CD4-positive, alpha-beta T cell (primary cell): Measurements from ENCODE around the gene FADS1. TPM values are rescaled to one million over a fixed set of nuclear protein-coding genes. Genes with fewer than 3 reads are reported as not detected.

Experiments
- ATAC-seq: fragments of 200-7000 bp; cut with Tn5 transposase; one replicate; pipeline ENCODE4 v1.10.0; 2022; ENCODE audit warnings: mild to moderate bottlenecking; ENCODE audit not compliant: poor library complexity
- CTCF ChIA-PET: fragments of 350-600 bp; sonication (Branson Sonifier 250); formaldehyde crosslinking; loops from one replicate; lab custom pipeline; 2021; ENCODE audit warnings: antibody characterized with exemption, inconsistent platforms; lab: Charles Lee
- POLR2A ChIA-PET: fragments of 350-600 bp; sonication (Branson Sonifier 250); formaldehyde crosslinking; loops from one replicate; lab custom pipeline; 2021; ENCODE audit warnings: antibody characterized with exemption, inconsistent platforms; lab: Charles Lee
- DNase-seq, 14 experiments: peaks; one replicate each; pipeline ENCODE4 v3.0.0-alpha.2; 2013 to 2020; ENCODE audit warnings: mixed read lengths in 2 of 14
- H3K27ac ChIP-seq, 2 donors: one replicate each; pipeline versions ENCODE4 v1.5.1 to v1.7.0; 2013; ENCODE audit warnings: low read length in 2 of 2, low read depth in 1 of 2, mild to moderate bottlenecking in 1 of 2
- H3K27me3 ChIP-seq, 2 experiments: 1 replicate in 1 of 2; 2 replicates in 1 of 2; pipeline versions ENCODE4 v1.6.1 to v1.7.0; 2013; ENCODE audit warnings: low read length in 2 of 2, control low read depth in 1 of 2, mild to moderate bottlenecking in 1 of 2, moderate library complexity in 1 of 2; ENCODE audit not compliant: insufficient read depth in 2 of 2, control insufficient read depth in 1 of 2
- H3K36me3 ChIP-seq: one replicate; pipeline ENCODE4 v1.6.1; 2013; ENCODE audit warnings: low read length, control low read depth; ENCODE audit not compliant: insufficient read depth
- H3K4me1 ChIP-seq: one replicate; pipeline ENCODE4 v1.6.1; 2013; ENCODE audit warnings: low read length, control low read depth; ENCODE audit not compliant: insufficient read depth
- H3K4me3 ChIP-seq: one replicate; pipeline ENCODE4 v1.5.1; 2013; ENCODE audit warnings: mild to moderate bottlenecking, low read length, moderate library complexity
- H3K9me3 ChIP-seq, 2 experiments: 1 replicate in 1 of 2; 2 replicates in 1 of 2; pipeline versions ENCODE4 v1.6.1 to v1.7.0; 2013; ENCODE audit warnings: low read length in 2 of 2, mild to moderate bottlenecking in 2 of 2, control low read depth in 1 of 2, moderate library complexity in 1 of 2; ENCODE audit not compliant: control insufficient read depth in 1 of 2, insufficient read depth in 1 of 2
- H3K27ac Mint-ChIP-seq: one replicate; pipeline ENCODE4 v1.8.0; 2020; ENCODE audit warnings: mixed read lengths
- H3K27me3 Mint-ChIP-seq: one replicate; pipeline ENCODE4 v1.8.0; 2021; ENCODE audit warnings: mixed read lengths
- H3K36me3 Mint-ChIP-seq: one replicate; pipeline ENCODE4 v1.8.0; 2021; ENCODE audit warnings: low read depth, mixed read lengths
- H3K4me1 Mint-ChIP-seq: one replicate; pipeline ENCODE4 v1.8.0; 2021; ENCODE audit warnings: low read depth, mixed read lengths
- H3K4me3 Mint-ChIP-seq: one replicate; pipeline ENCODE4 v1.8.0; 2020; ENCODE audit warnings: mild to moderate bottlenecking, mixed read lengths
- H3K9me3 Mint-ChIP-seq: one replicate; pipeline ENCODE4 v1.8.0; 2020; ENCODE audit warnings: mixed read lengths
- CTCF ChIP-seq: fragments of 200-600 bp; IDR thresholded peaks from one replicate; pipeline ENCODE4 v1.8.0; 2022; ENCODE audit warnings: antibody characterized with exemption, mild to moderate bottlenecking
- intact Hi-C, 2 experiments: fragments of 100-400 bp; cut with DNase I in 1 of 2; cut with micrococcal nuclease in 1 of 2; formaldehyde crosslinking; loops; one replicate each; pipeline versions ENCODE4 v1.15.1 to v1.9.0; 2023 to 2025; cut with DNase I, micrococcal nuclease
- total RNA-seq, 174 experiments: library from RNA in 2 of 174; stranded (reverse) in 2 of 174; gene quantifications; one replicate each; pipeline ENCODE4 v1.2.3 and lab custom pipeline; 2021 to 2026

The FADS1 gene
- total RNA-seq, 2 experiments from 2014 or later = 0.56 to 0.77 TPM

GRCh38 chr11:61815790-61816735 is 740 bp downstream of the FADS1 start:
- CTCF ChIA-PET = interaction anchor here (0.7 to 6.7 kb wide), 6 partner anchors 8 to 292 kb away, joined by 3 to 50 read pairs (median 4); partner anchors contain the start of gene FADS2
- peak overlapping the region; percentile 89 for H3K4me3 Mint-ChIP-seq
- no peaks in the 10 kb centered on the region for H3K36me3 ChIP-seq
- peak; percentile 77 for ATAC-seq
- peaks cover 26% of the 10 kb centered on the region for H3K4me1 ChIP-seq
- intact Hi-C loops = no loop called here
- TF ChIP-seq CTCF = no peak
- H3K27ac ChIP-seq = no peak overlapping the region
- peaks cover 61% of the 10 kb centered on the region for H3K27me3 Mint-ChIP-seq
- H3K4me1 Mint-ChIP-seq = peaks cover 13% of the 10 kb centered on the region
- H3K36me3 Mint-ChIP-seq = no peaks in the 10 kb centered on the region
- H3K27me3 ChIP-seq = peaks cover 19 to 31% of the 10 kb centered on the region in 2 experiments
- DNase-seq = peak in 11 of 14 experiments; percentile 25 to 75 (median 55)
- H3K4me3 ChIP-seq = peak overlapping the region; percentile 71
- H3K9me3 Mint-ChIP-seq = no peaks in the 10 kb centered on the region
- no peak overlapping the region for H3K27ac Mint-ChIP-seq
- peaks cover 0 to 7% of the 10 kb centered on the region in 2 experiments for H3K9me3 ChIP-seq
- POLR2A ChIA-PET = interaction anchor here (1.3 to 2.0 kb wide), 4 partner anchors 18 to 152 kb away, joined by 4 to 12 read pairs (median 6); partner anchors contain the start of genes FEN1 and TMEM258

- Mint-ChIP-seq H3K36me3 (no peaks in the 10 kb centered on the region), H3K4me1 (peaks cover 13% of the 10 kb centered on the region), H3K9me3 (no peaks in the 10 kb centered on the region), H3K27me3 (peaks cover 61% of the 10 kb centered on the region), H3K4me3 (peak overlapping the region; percentile 89), H3K27ac (no peak overlapping the region)
- peaks cover 26% of the 10 kb centered on the region for H3K4me1 ChIP-seq
- CTCF ChIA-PET = interaction anchor here (0.7 to 6.7 kb wide), 6 partner anchors 7 to 267 kb away, joined by 3 to 50 read pairs (median 5); partner anchors contain the start of gene FADS2
- no peak for TF ChIP-seq CTCF
- POLR2A ChIA-PET = interaction anchor here (0.9 to 2.0 kb wide), 4 partner anchors 14 to 153 kb away, joined by 3 to 12 read pairs (median 6); partner anchors contain the start of genes FEN1 and TMEM258
- peaks cover 0 to 7% of the 10 kb centered on the region in 2 experiments for H3K9me3 ChIP-seq
- no peak overlapping the region for H3K27ac ChIP-seq
- H3K4me3 ChIP-seq = peak overlapping the region; percentile 71
- peak; percentile 20 for ATAC-seq
- intact Hi-C loops = no loop called here
- H3K27me3 ChIP-seq = peaks cover 19 to 31% of the 10 kb centered on the region in 2 experiments
- H3K36me3 ChIP-seq = no peaks in the 10 kb centered on the region
- DNase-seq = peak in 4 of 14 experiments; percentile 37 to 78 (median 73)
Measured at GRCh38 chr11:61814958-61815789, 1.6 kb downstream of the FADS1 start.
